C4-2B (cell line): ENCODE measurements around the gene ADGRV1.

Source experiments
- CTCF ChIP-seq: fragments of 450-650 bp; conservative IDR thresholded peaks from 2 replicates; pipeline ENCODE4 v1.5.1; 2017; ENCODE audit warnings: mild to moderate bottlenecking
- ZFX ChIP-seq: fragments of 450-650 bp; IDR thresholded peaks from 2 replicates; pipeline ENCODE4 v1.6.1; 2017

GRCh38 chr5:90767710-90768109 is 209.1 kb downstream of the ADGRV1 start:
- no peak for TF ChIP-seq CTCF
- TF ChIP-seq ZFX, result no peak
